Endothelial cell of umbilical vein (primary cell): Measurements from ENCODE around the gene SLC35F3. TPM values are rescaled to one million over a fixed set of nuclear protein-coding genes. Genes with fewer than 3 reads are reported as not detected.

ENCODE experiments used
- BruUV-seq: library from RNA; stranded (reverse); fragments of 400-500 nt; replicated peaks from 2 replicates; lab custom pipeline; 2021; lab: Mats Ljungman, UMichigan
- CTCF ChIA-PET: fragments of 300-600, 350-600 bp; sonication (Branson Sonifier 250); formaldehyde crosslinking; loops from one replicate; lab custom pipeline; 2021; ENCODE audit warnings: antibody characterized with exemption, inconsistent platforms; lab: Charles Lee
- POLR2A ChIA-PET: fragments of 300-600, 350-600 bp; sonication (Branson Sonifier 250); formaldehyde crosslinking; loops from one replicate; lab custom pipeline; 2021; ENCODE audit warnings: antibody characterized with exemption, inconsistent platforms; lab: Charles Lee
- DNase-seq: peaks from one replicate; pipeline ENCODE4 v3.0.0-alpha.2; 2011; ENCODE audit warnings: low read depth, low spot score
- FAIRE-seq: peaks from 2 replicates; lab custom pipeline; 2011; peaks lifted over from hg19 to GRCh38; lab: Jason Lieb, UNC
- H2AFZ ChIP-seq: 2 replicates; pipeline ENCODE4 v1.6.0; 2012; ENCODE audit warnings: low read depth, low read length, control low read depth, inconsistent platforms
- H3K27ac ChIP-seq: 2 replicates; pipeline ENCODE4 v1.5.1; 2011; ENCODE audit warnings: low read depth, mild to moderate bottlenecking, control low read depth, low read length, moderate library complexity; ENCODE audit not compliant: insufficient read depth
- H3K27me3 ChIP-seq, 2 experiments: 2 replicates each; pipeline versions ENCODE4 v1.6.0 to v1.6.1; 2011; ENCODE audit warnings: low read length in 2 of 2, mixed read lengths in 1 of 2; ENCODE audit not compliant: control insufficient read depth in 2 of 2, insufficient read depth in 2 of 2
- H3K36me3 ChIP-seq, 2 experiments: 2 replicates in 1 of 2; 3 replicates in 1 of 2; pipeline ENCODE4 v1.5.1; 2011; ENCODE audit warnings: low read length in 2 of 2, mild to moderate bottlenecking in 1 of 2, moderate library complexity in 1 of 2; ENCODE audit not compliant: control insufficient read depth in 2 of 2, insufficient read depth in 2 of 2; ENCODE audit errors: extremely low read depth in 1 of 2
- H3K4me1 ChIP-seq: 3 replicates; pipeline ENCODE4 v1.5.1; 2011; ENCODE audit warnings: mild to moderate bottlenecking, low read length; ENCODE audit not compliant: control insufficient read depth, insufficient read depth; ENCODE audit errors: extremely low read depth
- H3K4me2 ChIP-seq: 2 replicates; pipeline ENCODE4 v1.6.1; 2011; ENCODE audit warnings: low read length, control low read depth, mixed read lengths; ENCODE audit not compliant: insufficient read depth
- H3K4me3 ChIP-seq, 3 experiments: fragments of 200-600 bp in 1 of 3; sonication (generic), shearing (Covaris generic) in 1 of 3; replicated peaks in 1 of 3; 2 replicates each; pipeline ENCODE4 v1.5.1; 2011 to 2016; ENCODE audit warnings: control low read depth in 3 of 3, low read length in 3 of 3, mild to moderate bottlenecking in 2 of 3, inconsistent platforms in 1 of 3, low read depth in 1 of 3, moderate library complexity in 1 of 3; ENCODE audit not compliant: insufficient read depth in 1 of 3
- H3K79me2 ChIP-seq: 2 replicates; pipeline ENCODE4 v1.6.0; 2012; ENCODE audit warnings: low read length, inconsistent platforms; ENCODE audit not compliant: control insufficient read depth, insufficient read depth
- H3K9ac ChIP-seq: replicated peaks from 2 replicates; pipeline ENCODE3; 2011; ENCODE audit warnings: low read length, control low read depth; ENCODE audit not compliant: insufficient read depth; ENCODE audit errors: extremely low read depth
- H3K9me1 ChIP-seq: replicated peaks from 3 replicates; pipeline ENCODE4 v1.6.0; 2011; ENCODE audit warnings: mild to moderate bottlenecking, low read length; ENCODE audit not compliant: control insufficient read depth, insufficient read depth; ENCODE audit errors: extremely low read depth
- H3K9me3 ChIP-seq: replicated peaks from 2 replicates; pipeline ENCODE4 v1.5.1; 2012; ENCODE audit warnings: low read length, inconsistent platforms; ENCODE audit not compliant: control insufficient read depth, insufficient read depth
- H4K20me1 ChIP-seq: replicated peaks from 2 replicates; pipeline ENCODE3; 2011; ENCODE audit warnings: mild to moderate bottlenecking, low read length; ENCODE audit not compliant: control insufficient read depth, insufficient read depth; ENCODE audit errors: extremely low read depth
- JUN ChIP-seq: IDR thresholded peaks from 2 replicates; pipeline ENCODE4 v1.6.1; 2011; ENCODE audit warnings: borderline replicate concordance, low read depth; ENCODE audit not compliant: insufficient read length, insufficient read depth
- MYC ChIP-seq: IDR thresholded peaks from one replicate; pipeline ENCODE4 v1.6.1; 2011; ENCODE audit warnings: mild to moderate bottlenecking, low read depth, low read length
- POLR2AphosphoS5 ChIP-seq: IDR thresholded peaks from 2 replicates; pipeline ENCODE4 v1.6.1; 2012; ENCODE audit warnings: low read depth, mild to moderate bottlenecking, control low read depth, low read length, moderate library complexity; ENCODE audit not compliant: insufficient read depth
- dilution Hi-C: fragments of 300-500 bp; cut with MboI; formaldehyde crosslinking; loops from one replicate; pipeline ENCODE4 v1.15.0; 2019; ENCODE audit warnings: low sequenced_read_pairs; ENCODE audit not compliant: extremely low pct_ligation_motif_present
- intact Hi-C: fragments of 100-400 bp; cut with micrococcal nuclease; formaldehyde crosslinking; loops from one replicate; pipeline ENCODE4 v1.10.0; 2022
- polyA plus RNA-seq, 4 experiments: library from polyadenylated mRNA; depleted of rRNA in 3 of 4; stranded (reverse) in 3 of 4; unstranded in 1 of 4; fragments of >200 nt; gene quantifications; 2 replicates each; pipeline versions ENCODE4 v1.2.1 to v1.2.3, GENCODE V29; 2011 to 2012; ENCODE audit warnings: missing spikeins in 1 of 4
- total RNA-seq: library from RNA; stranded (reverse); gene quantifications from 2 replicates; pipeline ENCODE4 v1.2.3, GENCODE V29; 2021
- TF ChIP-seq, protein P1 (sequence below): IDR thresholded peaks from 2 replicates; pipeline ENCODE4 v1.6.1; 2011; ENCODE audit not compliant: insufficient read depth, insufficient read length
- TF ChIP-seq, protein P2 (sequence below), 2 donors: IDR thresholded peaks; 1 replicate in 1 of 2; 2 replicates in 1 of 2; pipeline ENCODE4 v1.5.1; 2011; ENCODE audit warnings: low read length in 2 of 2, mild to moderate bottlenecking in 2 of 2, moderate library complexity in 2 of 2, control low read depth in 1 of 2, inconsistent platforms in 1 of 2, low read depth in 1 of 2; ENCODE audit not compliant: insufficient read depth in 1 of 2; ENCODE audit errors: extremely low read depth in 1 of 2

Gene SLC35F3
- total and polyA plus RNA-seq, 2 donors (not counting 3 experiments of a cell fraction or from before 2014, with no cell fraction given) = not detected

DNA sequence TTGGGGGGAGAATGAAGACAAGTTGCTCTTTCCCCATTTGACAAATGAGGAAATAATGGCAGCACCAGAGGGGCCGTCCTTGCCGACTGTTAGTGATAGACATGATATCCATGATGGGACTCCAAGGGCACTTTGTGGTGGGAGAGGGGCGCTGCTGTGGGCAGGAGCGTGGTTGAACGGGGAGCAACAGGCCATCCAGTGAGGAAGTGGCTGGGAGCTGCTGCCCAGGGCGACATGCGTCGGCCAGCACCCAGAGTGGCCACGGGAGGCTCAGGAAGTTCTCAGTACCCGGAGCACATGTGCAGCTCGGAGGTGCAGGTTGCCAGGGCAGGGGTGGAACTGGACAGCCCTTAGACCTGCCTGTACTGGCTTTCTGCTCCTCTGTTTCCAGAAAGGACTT, 71.0 kb downstream of the SLC35F3 start:
- ChIA-PET POLR2A (no interaction called here), CTCF (no interaction called here)
- Histone ChIP-seq H3K4me2 (no peak overlapping the region), H3K4me1 (no peaks in the 10 kb centered on the region), H3K27me3 (no peaks in the 10 kb centered on the region), H4K20me1 (no peaks in the 10 kb centered on the region), H3K9ac (no peak overlapping the region), H3K36me3 (no peaks in the 10 kb centered on the region), H3K4me3 (no peak overlapping the region), H2AFZ (no peak overlapping the region), H3K9me3 (peaks cover 2% of the 10 kb centered on the region), H3K9me1 (no peaks in the 10 kb centered on the region), H3K79me2 (no peaks in the 10 kb centered on the region), H3K27ac (no peak overlapping the region)
- dilution Hi-C loops (no loop called here), intact Hi-C loops (no loop called here)
- FAIRE-seq (no peak), DNase-seq (no peak)
- TF ChIP-seq MYC = no peak
- BruUV-seq = no TSS peak

DNA sequence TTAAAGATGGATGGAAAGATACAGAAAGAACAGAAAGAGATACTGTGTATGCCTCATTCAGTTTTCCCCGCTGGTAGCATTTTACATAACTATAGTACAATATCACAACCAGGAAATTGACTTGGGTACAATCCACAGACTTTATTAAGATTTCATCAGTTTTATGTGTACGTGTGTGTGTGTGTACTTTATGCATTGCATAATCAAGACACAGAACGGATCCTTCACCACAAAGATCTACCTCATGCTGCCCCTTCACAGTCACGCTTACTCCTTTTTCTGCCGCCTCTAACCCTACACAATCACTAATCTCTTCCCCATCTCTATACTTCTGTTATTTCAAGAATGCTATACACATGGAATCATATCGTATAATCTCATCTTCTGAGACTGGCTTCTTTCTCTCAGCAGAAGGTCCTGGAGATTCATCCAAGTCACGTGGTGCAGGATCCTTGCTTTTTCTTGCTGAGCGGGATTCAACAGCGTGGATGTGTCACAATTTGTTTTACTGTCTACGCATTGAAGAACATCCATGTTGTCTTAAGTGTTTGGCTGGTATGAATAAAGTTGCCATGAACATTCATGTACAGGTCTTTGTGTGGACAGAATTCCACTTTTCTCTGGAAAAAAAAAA, 76.7 kb downstream of the SLC35F3 start:
- H3K9me3 ChIP-seq = peaks cover 4% of the 10 kb centered on the region
- TF ChIP-seq, protein P1, sequence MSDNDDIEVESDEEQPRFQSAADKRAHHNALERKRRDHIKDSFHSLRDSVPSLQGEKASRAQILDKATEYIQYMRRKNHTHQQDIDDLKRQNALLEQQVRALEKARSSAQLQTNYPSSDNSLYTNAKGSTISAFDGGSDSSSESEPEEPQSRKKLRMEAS = no peak
- TF ChIP-seq POLR2AphosphoS5 = no peak
- TF ChIP-seq, protein P2, sequence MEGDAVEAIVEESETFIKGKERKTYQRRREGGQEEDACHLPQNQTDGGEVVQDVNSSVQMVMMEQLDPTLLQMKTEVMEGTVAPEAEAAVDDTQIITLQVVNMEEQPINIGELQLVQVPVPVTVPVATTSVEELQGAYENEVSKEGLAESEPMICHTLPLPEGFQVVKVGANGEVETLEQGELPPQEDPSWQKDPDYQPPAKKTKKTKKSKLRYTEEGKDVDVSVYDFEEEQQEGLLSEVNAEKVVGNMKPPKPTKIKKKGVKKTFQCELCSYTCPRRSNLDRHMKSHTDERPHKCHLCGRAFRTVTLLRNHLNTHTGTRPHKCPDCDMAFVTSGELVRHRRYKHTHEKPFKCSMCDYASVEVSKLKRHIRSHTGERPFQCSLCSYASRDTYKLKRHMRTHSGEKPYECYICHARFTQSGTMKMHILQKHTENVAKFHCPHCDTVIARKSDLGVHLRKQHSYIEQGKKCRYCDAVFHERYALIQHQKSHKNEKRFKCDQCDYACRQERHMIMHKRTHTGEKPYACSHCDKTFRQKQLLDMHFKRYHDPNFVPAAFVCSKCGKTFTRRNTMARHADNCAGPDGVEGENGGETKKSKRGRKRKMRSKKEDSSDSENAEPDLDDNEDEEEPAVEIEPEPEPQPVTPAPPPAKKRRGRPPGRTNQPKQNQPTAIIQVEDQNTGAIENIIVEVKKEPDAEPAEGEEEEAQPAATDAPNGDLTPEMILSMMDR (IDR thresholded peaks at IDR 0.05; ENCODE audit: extremely low read depth in 1 of 2, insufficient read depth in 1 of 2, low read depth in 1 of 2, low read length in 2 of 2) = no peak
- TF ChIP-seq JUN = no peak
- ChIA-PET CTCF (no interaction called here), POLR2A (no interaction called here)
- H3K36me3 ChIP-seq = no peaks in the 10 kb centered on the region
- H3K4me2 ChIP-seq = no peak overlapping the region
- no peak overlapping the region for H3K9ac ChIP-seq
- no peaks in the 10 kb centered on the region for H3K9me1 ChIP-seq
- no peak overlapping the region for H2AFZ ChIP-seq
- no TSS peak for BruUV-seq
- no peaks in the 10 kb centered on the region for H3K27me3 ChIP-seq
- no peaks in the 10 kb centered on the region for H3K4me1 ChIP-seq
- FAIRE-seq = no peak
- dilution Hi-C loops = no loop called here
- no peak for DNase-seq
- intact Hi-C loops = no loop called here
- H3K4me3 ChIP-seq = no peak overlapping the region
- H3K79me2 ChIP-seq = no peaks in the 10 kb centered on the region
- H4K20me1 ChIP-seq = no peaks in the 10 kb centered on the region
- no peak overlapping the region for H3K27ac ChIP-seq
